Heart left ventricle (tissue), 16 donors: ENCODE results near the gene SEC61B. TPM values are rescaled to one million over a fixed set of nuclear protein-coding genes. Genes with fewer than 3 reads are reported as not detected.

Source experiments
- ATAC-seq, 4 donors: fragments of 200-7000 bp; cut with Tn5 transposase; one replicate each; pipeline ENCODE4 v1.9.1; 2020 to 2022; ENCODE audit warnings: moderate library complexity in 4 of 4, mild to moderate bottlenecking in 3 of 4, moderate number of reproducible peaks in 1 of 4
- DNase-seq, 5 donors: peaks; one replicate each; pipeline ENCODE4 v3.0.0-alpha.2; 2020
- H3K27ac ChIP-seq, 12 donors: fragments of 200-600 bp; sonication (generic) in 4 of 12; one replicate each; pipeline versions ENCODE4 v1.5.0 to v1.8.0; 2016 to 2022; ENCODE audit warnings: mild to moderate bottlenecking in 2 of 12
- H3K27me3 ChIP-seq, 9 donors: fragments of 200-600 bp; sonication (generic) in 2 of 9; one replicate each; pipeline versions ENCODE4 v1.5.1 to v1.8.0; 2016 to 2022; ENCODE audit warnings: mild to moderate bottlenecking in 3 of 9
- H3K36me3 ChIP-seq, 9 donors: fragments of 200-600 bp; sonication (generic) in 2 of 9; one replicate each; pipeline versions ENCODE4 v1.5.0 to v1.8.0; 2018 to 2022; ENCODE audit warnings: mild to moderate bottlenecking in 2 of 9
- H3K4me1 ChIP-seq, 12 donors: fragments of 200-600 bp; sonication (generic) in 4 of 12; one replicate each; pipeline versions ENCODE4 v1.5.0 to v1.8.0; 2016 to 2022; ENCODE audit warnings: mild to moderate bottlenecking in 3 of 12
- H3K4me3 ChIP-seq, 12 donors: fragments of 200-600 bp; sonication (generic) in 4 of 12; one replicate each; pipeline versions ENCODE4 v1.5.0 to v1.8.0; 2017 to 2022; ENCODE audit warnings: mild to moderate bottlenecking in 9 of 12, moderate library complexity in 4 of 12
- H3K9me3 ChIP-seq, 12 donors: fragments of 200-600 bp; sonication (generic) in 4 of 12; one replicate each; pipeline versions ENCODE4 v1.5.0 to v1.8.0; 2016 to 2022; ENCODE audit warnings: mild to moderate bottlenecking in 1 of 12
- CTCF ChIP-seq, 12 donors: fragments of 200-600 bp; sonication (generic) in 4 of 12; IDR thresholded peaks; one replicate each; pipeline versions ENCODE4 v1.5.0 to v1.8.0; 2018 to 2022; ENCODE audit warnings: antibody characterized with exemption in 12 of 12, mild to moderate bottlenecking in 5 of 12
- POLR2A ChIP-seq, 2 donors: fragments of 450-650 bp; IDR thresholded peaks; one replicate each; pipeline ENCODE4 v1.6.1; 2017; ENCODE audit warnings: antibody characterized with exemption in 2 of 2, mild to moderate bottlenecking in 2 of 2, moderate library complexity in 2 of 2
- WGBS, 4 donors: extraction: QIAGEN DNeasy Blood & Tissue Kit in 2 of 4; methylation state at CpG; one replicate each; pipeline versions ENCODE4 v1.1.5 to v1.1.7; 2013 to 2018; 5-methylcytosine and 5-hydroxymethylcytosine counted together
- intact Hi-C, 10 donors: fragments of 100-400 bp; cut with DNase I; formaldehyde crosslinking; loops; one replicate each; pipeline versions ENCODE4 v1.11.1 to v1.14.2; 2022
- polyA plus RNA-seq, 2 donors: library from polyadenylated mRNA; stranded (reverse); fragments of 200-250 nt; gene quantifications; one replicate each; pipeline ENCODE4 v1.2.3, GENCODE V29; 2013
- total RNA-seq, 9 donors: library from RNA; depleted of rRNA in 2 of 9; stranded (reverse); fragments of >200 nt in 2 of 9; fragmentation: NEBNext Ultra II Directional in 3 of 9; extraction: Animal tissue kit (Norgen Biotek cat#: 25700) in 3 of 9; gene quantifications; one replicate each; pipeline versions ENCODE4 v1.1.0 to v1.2.4, GENCODE V29; 2016 to 2023
- donor health status: ischemic (EF 13 %, LVEDD 7.1; RV severe dilation, severe dysfunction).
- donor health status: healthy with polysubstance abuse.
- donor health status: DM: no; HTN: yes; CAD: no.
- donor health status: DM: no; HTN: no; CAD: no.
- donor health status: ischemic (EF 25% LVEDD 6.9; RV normal size, moderate dysfunction).
- donor health status: ischemic (EF 25% LVEDD 5.7; RV mildly dilated, moderate dysfunction).
- donor health status: healthy.
- donor health status: DM: yes; HTN: yes; CAD: no.
- donor health status: ischemic (EF 35%, LVEDD 5.7; RV mildly dilated, moderate dysfunction).
- donor health status: nonischemic (EF 11% LVEDD 7.7; RV severe dilation, severe dysfunction).
- donor health status: DM: yes; HTN: yes; CAD: no.
- donor health status: PGD.
- donor health status: ischemic (EF 29% LVEDD 5.4; RV normal size, mild dysfunction).
- donor health status: nonischemic (EF 23%, LVEDD 6.1; RV moderate dilation, normal function).

The SEC61B gene
- total and polyA plus RNA-seq, 11 donors: 29.9 to 165 (median 40.6) TPM

- ATAC-seq (no peak), DNase-seq (no peak)
- no peaks in the 10 kb centered on the region for H3K9me3 ChIP-seq
- no peaks in the 10 kb centered on the region for H3K36me3 ChIP-seq
- no peaks in the 10 kb centered on the region for H3K27me3 ChIP-seq
- peaks cover 0 to 6% (median 0%) of the 10 kb centered on the region in 12 donors for H3K4me1 ChIP-seq
- WGBS, 4 donors: 91 to 92% (median 91%) methylated on average over 8 of the region's 8 CpGs
- intact Hi-C loops: loop anchor here in 1 of 10 donors (2.0 kb wide), 1 partner anchor 29 kb away; no protein-coding TSS in a partner anchor
- no peak overlapping the region for H3K27ac ChIP-seq
- no peak overlapping the region for H3K4me3 ChIP-seq
- no peak for TF ChIP-seq POLR2A (IDR thresholded peaks at IDR 0.05)
Observed at GRCh38 chr9:99177576-99178366, 44.3 kb upstream of the SEC61B start.

GRCh38 chr9:99178912-99179872 lies 42.9 kb upstream of the SEC61B start:
- H3K9me3 ChIP-seq: no peaks in the 10 kb centered on the region
- peaks cover 0 to 6% (median 0%) of the 10 kb centered on the region in 12 donors for H3K4me1 ChIP-seq
- no peak overlapping the region for H3K4me3 ChIP-seq
- DNase-seq (no peak), ATAC-seq (no peak)
- intact Hi-C loops: no loop called here
- H3K36me3 ChIP-seq: no peaks in the 10 kb centered on the region
- TF ChIP-seq POLR2A (IDR thresholded peaks at IDR 0.05) (no peak), CTCF (IDR thresholded peaks at IDR 0.05) (no peak)
- 88 to 92% (median 91%) methylated on average over 17 of the region's 17 CpGs for WGBS, 4 donors
- H3K27ac ChIP-seq: no peak overlapping the region
- no peaks in the 10 kb centered on the region for H3K27me3 ChIP-seq

GRCh38 chr9:99180199-99180598 lies 41.9 kb upstream of the SEC61B start:
- H3K27ac ChIP-seq: no peak overlapping the region
- intact Hi-C loops: loop anchor here in 8 of 10 donors (5.0 to 10.0 kb wide), 9 partner anchors 85 to 1415 kb away; no protein-coding TSS in a partner anchor
- H3K4me1 ChIP-seq: peaks cover 0 to 14% (median 6%) of the 10 kb centered on the region in 12 donors
- no peaks in the 10 kb centered on the region for H3K36me3 ChIP-seq
- DNase-seq (no peak), ATAC-seq (no peak)
- H3K27me3 ChIP-seq: no peaks in the 10 kb centered on the region
- no peak for TF ChIP-seq POLR2A (IDR thresholded peaks at IDR 0.05)
- TF ChIP-seq CTCF (IDR thresholded peaks at IDR 0.05): no peak
- H3K9me3 ChIP-seq: no peaks in the 10 kb centered on the region
- 92 to 99% (median 96%) methylated on average over 1 of the region's 1 CpG for WGBS, 4 donors
- no peak overlapping the region for H3K4me3 ChIP-seq

- no peak overlapping the region for H3K4me3 ChIP-seq
- TF ChIP-seq POLR2A (IDR thresholded peaks at IDR 0.05): no peak
- TF ChIP-seq CTCF (IDR thresholded peaks at IDR 0.05): no peak
- no peaks in the 10 kb centered on the region for H3K9me3 ChIP-seq
- no peaks in the 10 kb centered on the region for H3K36me3 ChIP-seq
- ATAC-seq (no peak), DNase-seq (no peak)
- intact Hi-C loops: loop anchor here in 8 of 10 donors (5.0 to 10.0 kb wide), 9 partner anchors 84 to 1414 kb away; no protein-coding TSS in a partner anchor
- WGBS, 4 donors: 75 to 86% (median 78%) methylated on average over 8 to 9 of the region's 9 CpGs
- H3K4me1 ChIP-seq: peaks cover 0 to 14% (median 6%) of the 10 kb centered on the region in 12 donors
- no peaks in the 10 kb centered on the region for H3K27me3 ChIP-seq
- H3K27ac ChIP-seq: no peak overlapping the region
Observed at GRCh38 chr9:99180662-99181061, 41.4 kb upstream of the SEC61B start.
